B cell (primary cell): ENCODE results near the gene PIH1D1. TPM values are rescaled to one million over a fixed set of nuclear protein-coding genes. Genes with fewer than 3 reads are reported as not detected.
A peak's percentile ranks its signal among the peaks of the same experiment; 100 is the strongest.

ENCODE experiments used
- ATAC-seq: fragments of 200-7000 bp; cut with Tn5 transposase; one replicate; pipeline ENCODE4 v1.10.0; 2021; ENCODE audit warnings: low read depth, mild to moderate bottlenecking, moderate number of reproducible peaks, moderate library complexity
- CTCF ChIA-PET: fragments of 350-600 bp; sonication (Branson Sonifier 250); formaldehyde crosslinking; loops from one replicate; lab custom pipeline; 2021; ENCODE audit warnings: antibody characterized with exemption, inconsistent platforms; lab: Charles Lee
- POLR2A ChIA-PET: fragments of 350-600 bp; sonication (Branson Sonifier 250); formaldehyde crosslinking; loops from one replicate; lab custom pipeline; 2021; ENCODE audit warnings: antibody characterized with exemption; lab: Charles Lee
- DNase-seq: peaks from one replicate; pipeline ENCODE4 v3.0.0; 2013
- H2AFZ ChIP-seq: 2 replicates; pipeline ENCODE4 v1.6.1; 2012; ENCODE audit warnings: mild to moderate bottlenecking, low read depth, low read length; ENCODE audit not compliant: insufficient read depth, poor library complexity, severe bottlenecking
- H3K27ac ChIP-seq, 2 donors: 1 replicate in 1 of 2; 2 replicates in 1 of 2; pipeline ENCODE4 v1.5.1; 2012 to 2013; ENCODE audit warnings: low read length in 2 of 2, mild to moderate bottlenecking in 2 of 2, moderate library complexity in 1 of 2
- H3K27me3 ChIP-seq, 4 experiments: fragments of 200-600 bp in 1 of 4; sonication (generic) in 1 of 4; replicated peaks in 1 of 4; 1 replicate in 2 of 4; 2 replicates in 2 of 4; pipeline versions ENCODE4 v1.6.1 to v1.7.0; 2013 to 2016; ENCODE audit warnings: low read length in 3 of 4, mild to moderate bottlenecking in 2 of 4, mixed read lengths in 1 of 4, moderate library complexity in 1 of 4; ENCODE audit not compliant: insufficient read depth in 4 of 4, control insufficient read depth in 3 of 4; ENCODE audit errors: control extremely low read depth in 1 of 4
- H3K36me3 ChIP-seq, 2 experiments: replicated peaks in 1 of 2; 1 replicate in 1 of 2; 2 replicates in 1 of 2; pipeline versions ENCODE4 v1.6.1 to v1.7.1; 2013; ENCODE audit warnings: low read length in 1 of 2; ENCODE audit not compliant: insufficient read depth in 2 of 2, control insufficient read depth in 1 of 2; ENCODE audit errors: control extremely low read depth in 1 of 2, extremely low read depth in 1 of 2
- H3K4me1 ChIP-seq, 2 donors: fragments of 200-600 bp in 1 of 2; sonication (generic) in 1 of 2; 1 replicate in 1 of 2; 2 replicates in 1 of 2; pipeline versions ENCODE4 v1.5.1 to v1.6.1; 2013 to 2017; ENCODE audit warnings: low read length in 2 of 2; ENCODE audit not compliant: control insufficient read depth in 2 of 2, insufficient read depth in 2 of 2
- H3K4me2 ChIP-seq: replicated peaks from 2 replicates; pipeline ENCODE3; 2012; ENCODE audit warnings: mild to moderate bottlenecking, low read depth, low read length; ENCODE audit not compliant: poor library complexity, severe bottlenecking
- H3K4me3 ChIP-seq, 5 experiments: fragments of 200-600 bp in 1 of 5; sonication (generic) in 1 of 5; 1 replicate in 3 of 5; 2 replicates in 2 of 5; pipeline versions ENCODE4 v1.5.1 to v1.7.0; 2011 to 2016; ENCODE audit warnings: low read length in 4 of 5, mild to moderate bottlenecking in 4 of 5, low read depth in 2 of 5, control low read depth in 1 of 5, moderate library complexity in 1 of 5; ENCODE audit not compliant: insufficient read depth in 1 of 5; ENCODE audit errors: control extremely low read depth in 1 of 5, extremely low read depth in 1 of 5
- H3K79me2 ChIP-seq: fragments of 200-600 bp; sonication (generic); one replicate; pipeline ENCODE4 v1.6.0; 2016; ENCODE audit warnings: low read length; ENCODE audit not compliant: control insufficient read depth, insufficient read depth
- H3K9ac ChIP-seq: fragments of 200-600 bp; sonication (generic); 2 replicates; pipeline ENCODE4 v1.6.1; 2017; ENCODE audit warnings: mild to moderate bottlenecking, low read length, moderate library complexity
- H3K9me3 ChIP-seq, 3 donors: one replicate each; pipeline versions ENCODE4 v1.6.1 to v1.7.1; 2013; ENCODE audit warnings: low read length in 2 of 3; ENCODE audit not compliant: control insufficient read depth in 2 of 3, insufficient read depth in 1 of 3; ENCODE audit errors: control extremely low read depth in 1 of 3
- H4K20me1 ChIP-seq: 2 replicates; pipeline ENCODE4 v1.6.0; 2012; ENCODE audit warnings: mild to moderate bottlenecking, low read length; ENCODE audit not compliant: insufficient read depth, control insufficient read depth, poor library complexity, severe bottlenecking
- H3K27ac Mint-ChIP-seq: one replicate; pipeline ENCODE4 v1.8.0; 2021; ENCODE audit warnings: mixed read lengths
- H3K27me3 Mint-ChIP-seq: one replicate; pipeline ENCODE4 v1.8.0; 2021; ENCODE audit warnings: mixed read lengths
- H3K4me1 Mint-ChIP-seq: one replicate; pipeline ENCODE4 v1.8.0; 2021; ENCODE audit warnings: mixed read lengths
- H3K4me3 Mint-ChIP-seq: one replicate; pipeline ENCODE4 v1.8.0; 2021; ENCODE audit warnings: mixed read lengths
- H3K9me3 Mint-ChIP-seq: one replicate; pipeline ENCODE4 v1.8.0; 2022; ENCODE audit warnings: mixed read lengths; ENCODE audit not compliant: insufficient read depth
- EZH2 ChIP-seq: IDR thresholded peaks from 2 replicates; pipeline ENCODE4 v1.6.1; 2012; ENCODE audit warnings: borderline replicate concordance, low read depth, mild to moderate bottlenecking, moderate library complexity, low read length; ENCODE audit not compliant: insufficient read depth, poor library complexity, severe bottlenecking
- WGBS: methylation state at CpG from one replicate; pipeline ENCODE4 v1.1.5; 2013; ENCODE audit warnings: missing lambda C conversion rate; ENCODE audit not compliant: insufficient coverage; 5-methylcytosine and 5-hydroxymethylcytosine counted together
- intact Hi-C: fragments of 100-400 bp; cut with micrococcal nuclease; formaldehyde crosslinking; loops from one replicate; pipeline ENCODE4 v1.10.0; 2022
- polyA plus RNA-seq: library from polyadenylated mRNA; depleted of rRNA; stranded (reverse); fragments of >200 nt; gene quantifications from 2 replicates; pipeline ENCODE4 v1.2.3, GENCODE V29; 2012
- total RNA-seq, 2 donors: library from RNA; stranded (reverse); fragments of 120-200 nt in 1 of 2; gene quantifications; 1 replicate in 1 of 2; 2 replicates in 1 of 2; pipeline versions ENCODE4 v1.2.3 to v1.2.4, GENCODE V29; 2013 to 2022
- TF ChIP-seq, protein P1 (sequence below): fragments of 200-600 bp; IDR thresholded peaks from one replicate; pipeline ENCODE4 v1.8.0; 2022; ENCODE audit warnings: antibody characterized with exemption, mild to moderate bottlenecking

PIH1D1 gene
- total and polyA plus RNA-seq, 2 donors (not counting 1 experiment from before 2014, with no cell fraction given): 158 to 184 TPM

DNA sequence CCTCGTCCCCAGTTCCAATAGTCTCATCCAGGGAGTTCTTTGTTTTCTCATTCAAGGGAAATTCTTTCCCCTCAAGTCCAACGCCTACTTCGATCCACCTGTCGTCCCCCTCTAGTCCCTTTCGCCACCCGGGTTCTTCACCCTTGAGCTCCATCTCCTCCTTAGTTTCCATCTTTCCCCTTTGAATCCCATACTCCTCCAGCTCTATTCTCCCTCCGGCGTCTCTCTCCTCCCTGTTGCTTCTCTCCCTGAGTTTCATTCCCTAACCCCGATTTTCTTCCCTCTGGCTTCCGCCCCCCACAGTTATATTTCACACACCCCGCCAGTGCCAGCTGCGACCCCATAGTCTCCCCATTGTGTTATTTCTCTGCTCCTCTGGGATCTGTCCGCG is 9.7 kb downstream of the PIH1D1 start:
- 36% methylated on average over 14 of the region's 14 CpGs for WGBS
- Histone ChIP-seq H3K4me3 (peak overlapping the region in 1 of 5 experiments; percentile 29), H4K20me1 (no peaks in the 10 kb centered on the region), H3K4me2 (peak overlapping the region; percentile 99), H3K27ac (no peak overlapping the region), H3K79me2 (no peaks in the 10 kb centered on the region), H3K9me3 (peaks cover 0 to 16% (median 0%) of the 10 kb centered on the region in 3 donors), H3K27me3 (peaks cover 2 to 53% (median 43%) of the 10 kb centered on the region in 4 experiments), H3K4me1 (peaks cover 19 to 31% of the 10 kb centered on the region in 2 donors), H3K9ac (no peak overlapping the region), H3K36me3 (peaks cover 0 to 10% of the 10 kb centered on the region in 2 experiments), H2AFZ (no peak overlapping the region)
- CTCF ChIA-PET: interaction anchor here (1.0 to 5.1 kb wide), 10 partner anchors 12 to 219 kb away, joined by 3 to 70 read pairs (median 6); partner anchors contain the start of genes CD37 and FLT3LG
- intact Hi-C loops: loop anchor here (2.0 kb wide), 2 partner anchors 55 to 141 kb away; partner anchors contain the start of gene RPS11
- DNase-seq (no peak), ATAC-seq (no peak)
- peak overlapping the region; percentile 53 for H3K27ac Mint-ChIP-seq
- peaks cover 52% of the 10 kb centered on the region for H3K27me3 Mint-ChIP-seq
- H3K4me3 Mint-ChIP-seq: peak overlapping the region; percentile 93
- TF ChIP-seq, protein P1, sequence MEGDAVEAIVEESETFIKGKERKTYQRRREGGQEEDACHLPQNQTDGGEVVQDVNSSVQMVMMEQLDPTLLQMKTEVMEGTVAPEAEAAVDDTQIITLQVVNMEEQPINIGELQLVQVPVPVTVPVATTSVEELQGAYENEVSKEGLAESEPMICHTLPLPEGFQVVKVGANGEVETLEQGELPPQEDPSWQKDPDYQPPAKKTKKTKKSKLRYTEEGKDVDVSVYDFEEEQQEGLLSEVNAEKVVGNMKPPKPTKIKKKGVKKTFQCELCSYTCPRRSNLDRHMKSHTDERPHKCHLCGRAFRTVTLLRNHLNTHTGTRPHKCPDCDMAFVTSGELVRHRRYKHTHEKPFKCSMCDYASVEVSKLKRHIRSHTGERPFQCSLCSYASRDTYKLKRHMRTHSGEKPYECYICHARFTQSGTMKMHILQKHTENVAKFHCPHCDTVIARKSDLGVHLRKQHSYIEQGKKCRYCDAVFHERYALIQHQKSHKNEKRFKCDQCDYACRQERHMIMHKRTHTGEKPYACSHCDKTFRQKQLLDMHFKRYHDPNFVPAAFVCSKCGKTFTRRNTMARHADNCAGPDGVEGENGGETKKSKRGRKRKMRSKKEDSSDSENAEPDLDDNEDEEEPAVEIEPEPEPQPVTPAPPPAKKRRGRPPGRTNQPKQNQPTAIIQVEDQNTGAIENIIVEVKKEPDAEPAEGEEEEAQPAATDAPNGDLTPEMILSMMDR: no peak
- no peak for TF ChIP-seq EZH2
- POLR2A ChIA-PET: interaction anchor here (0.6 to 2.3 kb wide), 6 partner anchors 34 to 831 kb away, joined by 3 to 20 read pairs (median 4); partner anchors contain the start of gene CD37
- H3K9me3 Mint-ChIP-seq: no peaks in the 10 kb centered on the region
- H3K4me1 Mint-ChIP-seq: peaks cover 35% of the 10 kb centered on the region

DNA sequence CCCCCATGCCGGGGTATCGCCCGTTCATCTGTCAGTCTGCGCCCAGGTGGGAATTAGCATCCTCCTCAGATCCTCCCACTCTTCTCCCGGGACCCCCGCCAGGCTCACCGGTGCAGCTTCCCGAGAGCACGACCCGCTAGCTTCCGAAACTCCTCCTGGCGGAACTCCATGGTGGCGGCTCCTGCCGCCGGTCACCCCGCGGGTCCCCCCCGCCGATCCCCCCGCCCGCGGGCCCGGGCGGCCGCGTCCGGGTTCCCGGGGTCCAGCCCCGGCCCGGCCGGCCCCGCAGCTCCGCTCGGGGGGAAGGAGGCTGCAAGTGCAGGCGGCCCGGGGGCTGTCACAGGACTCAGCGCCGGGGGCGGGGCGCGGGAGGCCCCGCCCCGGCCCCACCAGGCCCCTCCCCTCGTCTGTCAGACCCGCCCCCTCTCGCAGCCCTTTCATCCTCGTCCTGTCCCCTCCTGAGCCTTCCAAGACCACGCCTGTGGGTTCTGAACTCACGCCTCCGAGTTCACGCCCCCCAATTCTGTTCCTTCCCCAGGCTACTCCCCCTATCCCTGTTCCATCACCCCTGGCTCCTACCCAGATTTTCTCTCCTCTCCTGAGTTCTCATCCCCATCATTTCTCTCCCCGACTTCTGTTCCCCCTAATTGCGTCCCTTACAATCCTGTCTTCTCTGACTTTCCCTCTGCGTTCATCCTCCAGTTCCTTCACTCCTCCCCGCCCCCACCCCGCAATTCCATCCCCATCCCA is 10.2 kb downstream of the PIH1D1 start, which contains the start of gene SLC17A7:
Gene SLC17A7, minus strand, starts transcription at position 318 of the 750 bp plus-strand sequence. Its CDS starts 148 bp downstream, at position 170.
- Histone ChIP-seq H3K27me3 (peaks cover 2 to 59% (median 49%) of the 10 kb centered on the region in 4 experiments), H4K20me1 (no peaks in the 10 kb centered on the region), H3K9ac (peak within 1 kb of the TSS; percentile 89), H2AFZ (no peak within 1 kb of the TSS), H3K36me3 (peaks cover 0 to 5% of the 10 kb centered on the region in 2 experiments), H3K79me2 (no peaks in the 10 kb centered on the region), H3K4me3 (peak within 1 kb of the TSS in 2 of 5 experiments; percentile 77 to 80), H3K27ac (no peak within 1 kb of the TSS), H3K4me2 (peak within 1 kb of the TSS; percentile 99), H3K9me3 (peaks cover 0 to 21% (median 0%) of the 10 kb centered on the region in 3 donors), H3K4me1 (peaks cover 25 to 37% of the 10 kb centered on the region in 2 donors)
- H3K4me1 Mint-ChIP-seq: peaks cover 40% of the 10 kb centered on the region
- peaks cover 58% of the 10 kb centered on the region for H3K27me3 Mint-ChIP-seq
- peak; percentile 64 for DNase-seq
- H3K4me3 Mint-ChIP-seq: peak within 1 kb of the TSS; percentile 93
- ATAC-seq: no peak
- WGBS: 4% methylated on average over 51 of the region's 56 CpGs
- CTCF ChIA-PET: interaction anchor here (1.0 to 5.1 kb wide), 10 partner anchors 12 to 218 kb away, joined by 3 to 70 read pairs (median 6); partner anchors contain the start of genes CD37 and FLT3LG
- intact Hi-C loops: no loop called here
- H3K9me3 Mint-ChIP-seq: no peaks in the 10 kb centered on the region
- POLR2A ChIA-PET: interaction anchor here (0.6 to 2.1 kb wide), 4 partner anchors 34 to 830 kb away, joined by 3 to 11 read pairs (median 4); no protein-coding TSS in a partner anchor
- peak within 1 kb of the TSS; percentile 64 for H3K27ac Mint-ChIP-seq
- TF ChIP-seq EZH2: no peak
- TF ChIP-seq, protein P1: no peak
